Caco-2 (cell line): ENCODE results near the gene SCUBE1. TPM values are rescaled to one million over a fixed set of nuclear protein-coding genes. Genes with fewer than 3 reads are reported as not detected.

ENCODE experiments used
- BruUV-seq: library from RNA; stranded (reverse); fragments of 400-500 nt; replicated peaks from 2 replicates; lab custom pipeline; 2021; lab: Mats Ljungman, UMichigan
- CTCF ChIA-PET: fragments of 300-600 bp; sonication (Branson Sonifier 250); formaldehyde crosslinking; loops from one replicate; lab custom pipeline; 2022; ENCODE audit warnings: antibody characterized with exemption; lab: Charles Lee
- POLR2A ChIA-PET: fragments of 300-600 bp; sonication (Branson Sonifier 250); formaldehyde crosslinking; loops from one replicate; lab custom pipeline; 2022; ENCODE audit warnings: antibody characterized with exemption; lab: Charles Lee
- DNase-seq, 2 experiments: peaks; one replicate each; pipeline versions ENCODE4 v3.0.0 to v3.0.0-alpha.2; 2020 to 2022
- H3K27me3 ChIP-seq: replicated peaks from 2 replicates; pipeline ENCODE4 v1.6.0; 2011; ENCODE audit warnings: low read length; ENCODE audit not compliant: control insufficient read depth, insufficient read depth
- H3K36me3 ChIP-seq: 2 replicates; pipeline ENCODE4 v1.5.1; 2011; ENCODE audit warnings: low read length; ENCODE audit not compliant: control insufficient read depth, insufficient read depth
- H3K4me1 ChIP-seq: fragments of 250-450 bp; sonication (Bioruptor Pico); 2 replicates; pipeline ENCODE4 v1.5.1; 2020; ENCODE audit warnings: mild to moderate bottlenecking
- H3K4me3 ChIP-seq: 2 replicates; pipeline ENCODE4 v1.5.1; 2011; ENCODE audit warnings: low read depth, mild to moderate bottlenecking, control low read depth, low read length
- H3K9me3 ChIP-seq: fragments of 250-450 bp; sonication (Bioruptor Pico); 2 replicates; pipeline ENCODE4 v1.5.1; 2020; ENCODE audit warnings: mild to moderate bottlenecking, moderate library complexity
- H3K27ac Mint-ChIP-seq: one replicate; pipeline ENCODE4 v1.8.0; 2022; ENCODE audit warnings: mixed read lengths; ENCODE audit not compliant: unreplicated experiment
- H3K27me3 Mint-ChIP-seq: one replicate; pipeline ENCODE4 v1.8.0; 2022; ENCODE audit warnings: mixed read lengths; ENCODE audit not compliant: insufficient read depth, unreplicated experiment
- H3K36me3 Mint-ChIP-seq: one replicate; pipeline ENCODE4 v1.8.0; 2022; ENCODE audit warnings: mild to moderate bottlenecking, mixed read lengths; ENCODE audit not compliant: insufficient read depth, unreplicated experiment
- H3K4me1 Mint-ChIP-seq: one replicate; pipeline ENCODE4 v1.8.0; 2022; ENCODE audit warnings: low read depth, mixed read lengths; ENCODE audit not compliant: unreplicated experiment
- H3K4me3 Mint-ChIP-seq: one replicate; pipeline ENCODE4 v1.8.0; 2022; ENCODE audit warnings: mild to moderate bottlenecking, moderate library complexity, mixed read lengths; ENCODE audit not compliant: unreplicated experiment
- H3K9me3 Mint-ChIP-seq: one replicate; pipeline ENCODE4 v1.8.0; 2022; ENCODE audit warnings: mixed read lengths; ENCODE audit not compliant: unreplicated experiment
- CTCF ChIP-seq, 2 experiments: fragments of 200-600 bp in 1 of 2; IDR thresholded peaks; 1 replicate in 1 of 2; 2 replicates in 1 of 2; pipeline versions ENCODE4 v1.5.1 to v1.8.0; 2011 to 2022; ENCODE audit warnings: antibody characterized with exemption in 1 of 2, control low read depth in 1 of 2, inconsistent platforms in 1 of 2, low read depth in 1 of 2, low read length in 1 of 2, mild to moderate bottlenecking in 1 of 2, moderate library complexity in 1 of 2; ENCODE audit not compliant: insufficient read depth in 1 of 2, severe bottlenecking in 1 of 2, unreplicated experiment in 1 of 2
- intact Hi-C: fragments of 100-400 bp; cut with micrococcal nuclease; formaldehyde crosslinking; loops from one replicate; pipeline ENCODE4 v1.10.0; 2022; ENCODE audit not compliant: unreplicated experiment
- total RNA-seq: library from RNA; stranded (reverse); gene quantifications from 2 replicates; pipeline ENCODE4 v1.2.3, GENCODE V29; 2022

Gene SCUBE1
- total RNA-seq, 1 experiment from 2014 or later, result not detected

GRCh38 chr22:43256976-43257545 lies 86.1 kb downstream of the SCUBE1 start:
- Mint-ChIP-seq H3K9me3 (no peaks in the 10 kb centered on the region), H3K27ac (no peak overlapping the region), H3K36me3 (no peaks in the 10 kb centered on the region), H3K27me3 (peaks cover 6% of the 10 kb centered on the region), H3K4me1 (no peaks in the 10 kb centered on the region), H3K4me3 (no peak overlapping the region)
- H3K4me3 ChIP-seq, result no peak overlapping the region
- ChIA-PET CTCF (interaction anchor here (0.5 kb wide), 1 partner anchor 58 kb away, joined by 3 read pairs; no protein-coding TSS in a partner anchor), POLR2A (no interaction called here)
- no peaks in the 10 kb centered on the region for H3K4me1 ChIP-seq
- intact Hi-C loops, result no loop called here
- no peaks in the 10 kb centered on the region for H3K36me3 ChIP-seq
- no peaks in the 10 kb centered on the region; the same call in 1 of the 2 replicates for H3K27me3 ChIP-seq
- no TSS peak for BruUV-seq
- DNase-seq, result no peak
- no peak for TF ChIP-seq CTCF (IDR thresholded peaks at IDR 0.05; ENCODE audit: insufficient read depth in 1 of 2, low read depth in 1 of 2, low read length in 1 of 2, severe bottlenecking in 1 of 2, unreplicated experiment in 1 of 2)
- no peaks in the 10 kb centered on the region for H3K9me3 ChIP-seq

- no peaks in the 10 kb centered on the region for H3K9me3 Mint-ChIP-seq
- H3K27ac Mint-ChIP-seq, result no peak overlapping the region
- Histone ChIP-seq H3K4me1 (no peaks in the 10 kb centered on the region), H3K9me3 (no peaks in the 10 kb centered on the region), H3K36me3 (no peaks in the 10 kb centered on the region), H3K27me3 (no peaks in the 10 kb centered on the region; the same call in 1 of the 2 replicates), H3K4me3 (no peak overlapping the region)
- H3K36me3 Mint-ChIP-seq, result no peaks in the 10 kb centered on the region
- ChIA-PET POLR2A (no interaction called here), CTCF (interaction anchor here (0.5 kb wide), 1 partner anchor 59 kb away, joined by 3 read pairs; no protein-coding TSS in a partner anchor)
- no peaks in the 10 kb centered on the region for H3K4me1 Mint-ChIP-seq
- no peak for DNase-seq
- no TSS peak for BruUV-seq
- peaks cover 6% of the 10 kb centered on the region for H3K27me3 Mint-ChIP-seq
- no peak for TF ChIP-seq CTCF (IDR thresholded peaks at IDR 0.05; ENCODE audit: insufficient read depth in 1 of 2, low read depth in 1 of 2, low read length in 1 of 2, severe bottlenecking in 1 of 2, unreplicated experiment in 1 of 2)
- no peak overlapping the region for H3K4me3 Mint-ChIP-seq
- intact Hi-C loops, result no loop called here
These were observed 86.6 kb downstream of the SCUBE1 start for GRCh38 chr22:43256569-43256968.

- ChIA-PET POLR2A (no interaction called here), CTCF (interaction anchor here (1.1 kb wide), 1 partner anchor 12 kb away, joined by 3 read pairs; no protein-coding TSS in a partner anchor)
- Mint-ChIP-seq H3K27ac (no peak overlapping the region), H3K4me1 (no peaks in the 10 kb centered on the region), H3K36me3 (no peaks in the 10 kb centered on the region), H3K27me3 (peaks cover 6% of the 10 kb centered on the region), H3K4me3 (no peak overlapping the region), H3K9me3 (no peaks in the 10 kb centered on the region)
- no peaks in the 10 kb centered on the region; the same call in 1 of the 2 replicates for H3K27me3 ChIP-seq
- intact Hi-C loops, result no loop called here
- DNase-seq, result no peak
- no TSS peak for BruUV-seq
- no peaks in the 10 kb centered on the region for H3K4me1 ChIP-seq
- no peaks in the 10 kb centered on the region for H3K9me3 ChIP-seq
- H3K4me3 ChIP-seq, result no peak overlapping the region
- no peak for TF ChIP-seq CTCF (IDR thresholded peaks at IDR 0.05; ENCODE audit: insufficient read depth in 1 of 2, low read depth in 1 of 2, low read length in 1 of 2, severe bottlenecking in 1 of 2, unreplicated experiment in 1 of 2)
- H3K36me3 ChIP-seq, result no peaks in the 10 kb centered on the region
These were observed 87.9 kb downstream of the SCUBE1 start for GRCh38 chr22:43255299-43255698.
